Measurements from ENCODE around the gene LRRC25.

DNA sequence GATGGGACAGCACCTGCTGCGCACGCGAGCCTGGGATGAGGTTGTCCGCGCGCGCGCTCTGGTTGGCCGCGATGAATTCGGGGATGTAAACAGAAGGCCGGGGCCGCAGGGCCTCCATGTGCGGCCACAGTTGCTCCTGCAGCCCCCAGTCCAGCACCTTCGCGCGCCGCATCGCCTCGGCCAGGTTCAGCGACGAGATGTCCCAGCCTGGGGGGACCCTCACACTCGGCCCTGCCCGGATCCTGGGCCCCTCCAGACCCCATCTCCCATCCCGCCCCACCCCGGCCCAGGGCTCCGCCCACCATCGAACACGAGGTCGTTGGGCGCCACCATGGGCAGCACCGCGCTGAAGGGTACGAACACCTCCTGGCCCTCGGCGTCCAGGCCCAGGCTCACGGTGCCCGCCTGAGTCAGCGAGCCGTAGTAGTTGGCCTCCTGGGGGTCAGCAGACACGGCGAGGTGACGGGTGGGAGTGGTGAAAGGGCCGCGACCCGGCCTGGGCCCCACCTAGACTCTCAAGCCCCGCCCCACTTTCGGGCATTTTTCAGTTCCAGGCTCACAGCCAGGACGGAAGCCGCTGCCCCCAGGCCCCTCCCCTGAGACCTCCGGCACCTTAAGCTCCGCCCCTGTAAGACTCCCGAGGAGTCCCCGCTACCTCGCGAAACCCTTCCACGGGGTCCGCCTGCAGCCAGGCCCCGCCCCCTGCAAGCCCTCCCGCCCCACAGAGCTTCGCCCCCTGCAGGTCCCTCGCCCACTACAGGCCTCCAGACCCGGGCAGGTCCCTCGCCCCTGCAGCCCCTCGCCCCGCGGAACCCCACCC is 39.5 kb upstream of the LRRC25 start:
- TF ChIP-seq, protein P1, sequence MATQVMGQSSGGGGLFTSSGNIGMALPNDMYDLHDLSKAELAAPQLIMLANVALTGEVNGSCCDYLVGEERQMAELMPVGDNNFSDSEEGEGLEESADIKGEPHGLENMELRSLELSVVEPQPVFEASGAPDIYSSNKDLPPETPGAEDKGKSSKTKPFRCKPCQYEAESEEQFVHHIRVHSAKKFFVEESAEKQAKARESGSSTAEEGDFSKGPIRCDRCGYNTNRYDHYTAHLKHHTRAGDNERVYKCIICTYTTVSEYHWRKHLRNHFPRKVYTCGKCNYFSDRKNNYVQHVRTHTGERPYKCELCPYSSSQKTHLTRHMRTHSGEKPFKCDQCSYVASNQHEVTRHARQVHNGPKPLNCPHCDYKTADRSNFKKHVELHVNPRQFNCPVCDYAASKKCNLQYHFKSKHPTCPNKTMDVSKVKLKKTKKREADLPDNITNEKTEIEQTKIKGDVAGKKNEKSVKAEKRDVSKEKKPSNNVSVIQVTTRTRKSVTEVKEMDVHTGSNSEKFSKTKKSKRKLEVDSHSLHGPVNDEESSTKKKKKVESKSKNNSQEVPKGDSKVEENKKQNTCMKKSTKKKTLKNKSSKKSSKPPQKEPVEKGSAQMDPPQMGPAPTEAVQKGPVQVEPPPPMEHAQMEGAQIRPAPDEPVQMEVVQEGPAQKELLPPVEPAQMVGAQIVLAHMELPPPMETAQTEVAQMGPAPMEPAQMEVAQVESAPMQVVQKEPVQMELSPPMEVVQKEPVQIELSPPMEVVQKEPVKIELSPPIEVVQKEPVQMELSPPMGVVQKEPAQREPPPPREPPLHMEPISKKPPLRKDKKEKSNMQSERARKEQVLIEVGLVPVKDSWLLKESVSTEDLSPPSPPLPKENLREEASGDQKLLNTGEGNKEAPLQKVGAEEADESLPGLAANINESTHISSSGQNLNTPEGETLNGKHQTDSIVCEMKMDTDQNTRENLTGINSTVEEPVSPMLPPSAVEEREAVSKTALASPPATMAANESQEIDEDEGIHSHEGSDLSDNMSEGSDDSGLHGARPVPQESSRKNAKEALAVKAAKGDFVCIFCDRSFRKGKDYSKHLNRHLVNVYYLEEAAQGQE (IDR thresholded peaks at IDR 0.05; ENCODE audit: low read depth), result no peak
- TF ChIP-seq EGR1 (IDR thresholded peaks at IDR 0.05), result no peak

Data from Ishikawa (cell line).